ENCODE data around the gene ARMC2. TPM values are rescaled to one million over a fixed set of nuclear protein-coding genes. Genes with fewer than 3 reads are reported as not detected.
A peak's percentile ranks its signal among the peaks of the same experiment; 100 is the strongest.

The ARMC2 gene
- total RNA-seq, 2 donors from 2014 or later: 0.66 to 1.6 TPM

GRCh38 chr6:108914235-108915022, 66.2 kb downstream of the ARMC2 start:
- ATAC-seq (no peak), DNase-seq (peak in 3 of 4 donors; percentile 15 to 24 (median 23))
- Histone ChIP-seq H3K27me3 (no peaks in the 10 kb centered on the region), H3K27ac (no peak overlapping the region), H3K4me3 (no peak overlapping the region), H3K36me3 (replicated peaks in 1 of 2; ENCODE audit: insufficient read depth in 1 of 2, low read depth in 2 of 2) (no peaks in the 10 kb centered on the region), H3K4me1 (no peaks in the 10 kb centered on the region), H3K9me3 (no peaks in the 10 kb centered on the region)
- intact Hi-C loops (cut with DNase I): no loop called here
- 63 to 66% methylated on average over 4 of the region's 4 CpGs for WGBS, 2 donors
- TF ChIP-seq POLR2A (IDR thresholded peaks at IDR 0.05) (no peak), CTCF (IDR thresholded peaks at IDR 0.05) (peak in 6 of 7 experiments; percentile 23 to 51 (median 37))

- intact Hi-C loops (cut with DNase I): no loop called here
Observed at GRCh38 chr6:108915258-108915657, 67.0 kb downstream of the ARMC2 start.

GRCh38 chr6:108916026-108916686, 67.9 kb downstream of the ARMC2 start:
- H3K9me3 ChIP-seq: no peaks in the 10 kb centered on the region
- intact Hi-C loops (cut with DNase I): no loop called here
- DNase-seq (no peak), ATAC-seq (no peak)
- no peak overlapping the region for H3K4me3 ChIP-seq
- no peaks in the 10 kb centered on the region for H3K27me3 ChIP-seq
- 75 to 88% methylated on average over 6 of the region's 6 CpGs for WGBS, 2 donors
- H3K4me1 ChIP-seq: no peaks in the 10 kb centered on the region
- no peak for TF ChIP-seq POLR2A (IDR thresholded peaks at IDR 0.05)
- no peak for TF ChIP-seq CTCF (IDR thresholded peaks at IDR 0.05)
- no peaks in the 10 kb centered on the region for H3K36me3 ChIP-seq (replicated peaks in 1 of 2; ENCODE audit: insufficient read depth in 1 of 2, low read depth in 2 of 2)
- no peak overlapping the region for H3K27ac ChIP-seq

More at GRCh38 chr6:108915258-108915657, 67.0 kb downstream of the ARMC2 start:
- WGBS, 2 donors: 86 to 90% methylated on average over 5 of the region's 5 CpGs
- H3K4me3 ChIP-seq: no peak overlapping the region
- no peak for DNase-seq
- H3K36me3 ChIP-seq (replicated peaks in 1 of 2; ENCODE audit: insufficient read depth in 1 of 2, low read depth in 2 of 2): no peaks in the 10 kb centered on the region
- no peaks in the 10 kb centered on the region for H3K27me3 ChIP-seq
- ATAC-seq: no peak
- H3K4me1 ChIP-seq: no peaks in the 10 kb centered on the region
- H3K27ac ChIP-seq: no peak overlapping the region
- TF ChIP-seq CTCF (IDR thresholded peaks at IDR 0.05) (no peak), POLR2A (IDR thresholded peaks at IDR 0.05) (no peak)
- no peaks in the 10 kb centered on the region for H3K9me3 ChIP-seq

- Histone ChIP-seq H3K9me3 (no peaks in the 10 kb centered on the region), H3K27me3 (no peaks in the 10 kb centered on the region), H3K36me3 (replicated peaks in 1 of 2; ENCODE audit: insufficient read depth in 1 of 2, low read depth in 2 of 2) (no peaks in the 10 kb centered on the region), H3K27ac (no peak overlapping the region), H3K4me3 (no peak overlapping the region), H3K4me1 (peaks cover 14% of the 10 kb centered on the region)
- intact Hi-C loops (cut with DNase I): no loop called here
- ATAC-seq (no peak), DNase-seq (no peak)
- no peak for TF ChIP-seq POLR2A (IDR thresholded peaks at IDR 0.05)
- no peak for TF ChIP-seq CTCF (IDR thresholded peaks at IDR 0.05)
- 93 to 100% methylated on average over 1 of the region's 1 CpG for WGBS, 2 donors
Observed at GRCh38 chr6:108920751-108921150, 72.5 kb downstream of the ARMC2 start.
